Kidney (tissue), 14 donors: ENCODE data around the gene ANKRD63. TPM values are rescaled to one million over a fixed set of nuclear protein-coding genes. Genes with fewer than 3 reads are reported as not detected.

ENCODE experiments used
- DNase-seq, 5 donors: peaks; one replicate each; pipeline ENCODE4 v3.0.0-alpha.2; 2013 to 2020
- FAIRE-seq: peaks from 2 replicates; lab custom pipeline; 2012; peaks lifted over from hg19 to GRCh38; lab: Jason Lieb, UNC
- H3K27ac ChIP-seq, 2 donors: one replicate each; pipeline ENCODE4 v1.7.0; 2013; ENCODE audit warnings: low read depth in 2 of 2, low read length in 2 of 2, inconsistent platforms in 1 of 2
- H3K27me3 ChIP-seq: one replicate; pipeline ENCODE4 v1.7.1; 2013; ENCODE audit warnings: low read length, inconsistent platforms; ENCODE audit not compliant: control insufficient read depth, insufficient read depth
- H3K36me3 ChIP-seq, 3 donors: one replicate each; pipeline versions ENCODE4 v1.7.0 to v1.7.1; 2013; ENCODE audit warnings: low read length in 3 of 3, control low read depth in 1 of 3, inconsistent platforms in 1 of 3; ENCODE audit not compliant: insufficient read depth in 3 of 3, control insufficient read depth in 2 of 3
- H3K4me1 ChIP-seq, 3 donors: one replicate each; pipeline versions ENCODE4 v1.7.0 to v1.7.1; 2013; ENCODE audit warnings: low read length in 3 of 3, inconsistent platforms in 1 of 3, low read depth in 1 of 3; ENCODE audit not compliant: control insufficient read depth in 2 of 3, insufficient read depth in 2 of 3
- H3K4me3 ChIP-seq, 3 donors: one replicate each; pipeline versions ENCODE4 v1.7.0 to v1.8.1; 2013; ENCODE audit warnings: low read length in 3 of 3, control low read depth in 1 of 3, inconsistent platforms in 1 of 3
- H3K9ac ChIP-seq, 3 donors: one replicate each; pipeline versions ENCODE4 v1.7.0 to v1.7.1; 2013; ENCODE audit warnings: low read length in 3 of 3, control low read depth in 1 of 3, inconsistent platforms in 1 of 3
- H3K9me3 ChIP-seq, 3 donors: one replicate each; pipeline versions ENCODE4 v1.7.0 to v1.7.1; 2013; ENCODE audit warnings: low read length in 3 of 3, control low read depth in 1 of 3, inconsistent platforms in 1 of 3; ENCODE audit not compliant: control insufficient read depth in 2 of 3, insufficient read depth in 1 of 3
- intact Hi-C: fragments of 100-400 bp; cut with DNase I; formaldehyde crosslinking; loops from one replicate; pipeline ENCODE4 v1.11.1; 2022
- polyA plus RNA-seq: library from polyadenylated mRNA; stranded (reverse); fragments of 350-450 nt; fragmentation: Illumina TruSeq; extraction: RNeasy Lipid Tissue Mini Kit (QIAGEN cat#74804); gene quantifications from one replicate; pipeline ENCODE4 v1.2.3, GENCODE V29; 2014; ENCODE audit warnings: low read depth, low replicate concordance; ENCODE audit not compliant: insufficient read depth
- total RNA-seq: library from RNA; stranded (reverse); fragmentation: NEBNext Ultra II Directional; extraction: Animal tissue kit (Norgen Biotek cat#: 25700); gene quantifications from one replicate; pipeline ENCODE4 v1.2.1, GENCODE V29; 2021
- TF ChIP-seq, protein P1 (sequence below): IDR thresholded peaks from 3 replicates; pipeline ENCODE4 v1.5.1; 2012; ENCODE audit warnings: mild to moderate bottlenecking, moderate library complexity, borderline replicate concordance; ENCODE audit not compliant: insufficient read depth; ENCODE audit errors: extremely low read depth
- donor health status: control.
- donor health status: control.
- donor health status: control.
- donor health status: control.
- donor health status: control.
- donor health status: DM: yes; HTN: yes; CAD: no.
- donor health status: Normal renal cell carcinoma (clear cell type).

ANKRD63 gene
- total and polyA plus RNA-seq, 2 donors from 2014 or later: not detected

- H3K4me1 ChIP-seq: peaks cover 0 to 10% (median 10%) of the 10 kb centered on the region in 3 donors
- no peak overlapping the region for H3K9ac ChIP-seq
- no peak for FAIRE-seq
- no peaks in the 10 kb centered on the region for H3K9me3 ChIP-seq
- no peaks in the 10 kb centered on the region for H3K27me3 ChIP-seq
- no peak overlapping the region for H3K4me3 ChIP-seq
- no peak overlapping the region for H3K27ac ChIP-seq
- no peaks in the 10 kb centered on the region for H3K36me3 ChIP-seq
- TF ChIP-seq, protein P1, sequence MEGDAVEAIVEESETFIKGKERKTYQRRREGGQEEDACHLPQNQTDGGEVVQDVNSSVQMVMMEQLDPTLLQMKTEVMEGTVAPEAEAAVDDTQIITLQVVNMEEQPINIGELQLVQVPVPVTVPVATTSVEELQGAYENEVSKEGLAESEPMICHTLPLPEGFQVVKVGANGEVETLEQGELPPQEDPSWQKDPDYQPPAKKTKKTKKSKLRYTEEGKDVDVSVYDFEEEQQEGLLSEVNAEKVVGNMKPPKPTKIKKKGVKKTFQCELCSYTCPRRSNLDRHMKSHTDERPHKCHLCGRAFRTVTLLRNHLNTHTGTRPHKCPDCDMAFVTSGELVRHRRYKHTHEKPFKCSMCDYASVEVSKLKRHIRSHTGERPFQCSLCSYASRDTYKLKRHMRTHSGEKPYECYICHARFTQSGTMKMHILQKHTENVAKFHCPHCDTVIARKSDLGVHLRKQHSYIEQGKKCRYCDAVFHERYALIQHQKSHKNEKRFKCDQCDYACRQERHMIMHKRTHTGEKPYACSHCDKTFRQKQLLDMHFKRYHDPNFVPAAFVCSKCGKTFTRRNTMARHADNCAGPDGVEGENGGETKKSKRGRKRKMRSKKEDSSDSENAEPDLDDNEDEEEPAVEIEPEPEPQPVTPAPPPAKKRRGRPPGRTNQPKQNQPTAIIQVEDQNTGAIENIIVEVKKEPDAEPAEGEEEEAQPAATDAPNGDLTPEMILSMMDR: no peak
- no peak for DNase-seq
- intact Hi-C loops: no loop called here
Observed at GRCh38 chr15:40290545-40290917, 7.7 kb upstream of the ANKRD63 start.

- H3K4me1 ChIP-seq: peaks cover 0 to 10% (median 10%) of the 10 kb centered on the region in 3 donors
- H3K27ac ChIP-seq: no peak overlapping the region
- H3K27me3 ChIP-seq: peaks cover under 1% of the 10 kb centered on the region
- no peak for DNase-seq
- no peak overlapping the region for H3K4me3 ChIP-seq
- H3K9ac ChIP-seq: no peak overlapping the region
- H3K9me3 ChIP-seq: no peaks in the 10 kb centered on the region
- no peaks in the 10 kb centered on the region for H3K36me3 ChIP-seq
- intact Hi-C loops: no loop called here
- TF ChIP-seq, protein P1: no peak
- no peak for FAIRE-seq
Observed at GRCh38 chr15:40289140-40289775, 6.4 kb upstream of the ANKRD63 start.

DNA sequence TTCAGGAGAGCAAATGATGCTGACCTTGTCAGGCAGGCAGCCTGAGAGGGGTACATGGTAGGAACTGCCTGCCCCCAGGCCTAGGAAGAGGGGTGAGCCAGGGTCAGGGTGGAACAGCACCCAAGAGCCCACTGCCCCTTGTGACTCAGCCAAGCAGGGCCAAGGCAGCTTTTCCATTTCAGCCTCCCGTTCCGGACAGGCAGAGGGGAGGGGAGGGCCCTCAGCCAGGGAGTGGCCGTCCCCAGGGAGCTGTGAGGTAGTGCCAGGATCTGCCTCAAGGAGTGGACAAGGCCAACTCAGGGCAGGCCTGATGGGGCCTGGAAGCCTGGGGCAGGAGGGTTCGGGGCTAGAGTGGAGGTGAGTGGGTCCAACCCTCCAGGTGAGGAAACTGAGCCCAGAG is 5.1 kb upstream of the ANKRD63 start:
- no peak overlapping the region for H3K27ac ChIP-seq
- TF ChIP-seq, protein P1: no peak
- DNase-seq (no peak), FAIRE-seq (no peak)
- no peak overlapping the region for H3K9ac ChIP-seq
- no peak overlapping the region for H3K4me3 ChIP-seq
- intact Hi-C loops: no loop called here
- H3K36me3 ChIP-seq: no peaks in the 10 kb centered on the region
- no peaks in the 10 kb centered on the region for H3K9me3 ChIP-seq
- H3K27me3 ChIP-seq: peaks cover 9% of the 10 kb centered on the region
- peaks cover 0 to 10% (median 10%) of the 10 kb centered on the region in 3 donors for H3K4me1 ChIP-seq
